ENCODE results near the gene NRG3.

DNA sequence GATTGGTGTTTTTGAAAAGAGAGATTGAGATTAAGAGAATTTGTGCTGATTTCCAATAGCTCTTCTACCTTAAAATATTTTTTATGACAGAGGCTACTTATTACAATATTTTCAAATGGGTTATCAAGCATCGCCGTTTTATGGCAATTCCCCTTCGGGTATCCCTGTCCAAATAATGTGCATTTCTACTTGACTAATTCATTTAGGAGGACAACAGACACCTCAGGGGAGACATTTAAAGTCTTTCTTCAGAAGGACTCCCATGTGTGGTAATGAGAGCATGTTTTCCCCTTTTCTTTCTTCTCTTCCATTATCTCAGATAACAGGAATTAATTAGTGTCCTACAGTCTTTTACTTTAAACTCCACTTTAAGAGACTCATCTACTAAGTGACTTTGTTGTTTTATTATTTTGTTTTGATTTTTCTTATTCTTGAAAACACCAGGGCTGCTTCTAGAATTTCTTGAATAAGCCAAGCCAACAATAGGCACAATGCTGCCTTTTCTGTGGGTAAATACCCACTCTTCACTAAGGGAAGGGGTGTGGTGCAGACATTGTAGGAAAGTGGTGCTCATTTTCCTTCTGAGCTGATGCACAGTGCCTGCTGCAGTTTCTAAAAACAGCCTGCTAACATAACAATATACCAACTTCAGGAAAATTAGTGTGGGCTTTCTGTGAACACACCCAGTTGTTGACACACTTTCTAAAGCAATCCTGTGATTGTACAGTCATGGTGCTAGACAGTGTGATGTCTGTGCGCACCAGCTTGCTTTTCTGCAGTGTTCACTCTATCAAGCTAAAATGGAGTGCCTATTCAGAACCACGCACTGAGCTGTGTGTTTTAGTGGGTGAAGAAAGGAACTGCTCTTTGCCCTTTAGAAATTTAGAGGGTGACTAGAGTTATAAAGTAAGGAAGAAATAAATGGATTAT is 597.7 kb downstream of the NRG3 start:
- TF ChIP-seq, protein P1, sequence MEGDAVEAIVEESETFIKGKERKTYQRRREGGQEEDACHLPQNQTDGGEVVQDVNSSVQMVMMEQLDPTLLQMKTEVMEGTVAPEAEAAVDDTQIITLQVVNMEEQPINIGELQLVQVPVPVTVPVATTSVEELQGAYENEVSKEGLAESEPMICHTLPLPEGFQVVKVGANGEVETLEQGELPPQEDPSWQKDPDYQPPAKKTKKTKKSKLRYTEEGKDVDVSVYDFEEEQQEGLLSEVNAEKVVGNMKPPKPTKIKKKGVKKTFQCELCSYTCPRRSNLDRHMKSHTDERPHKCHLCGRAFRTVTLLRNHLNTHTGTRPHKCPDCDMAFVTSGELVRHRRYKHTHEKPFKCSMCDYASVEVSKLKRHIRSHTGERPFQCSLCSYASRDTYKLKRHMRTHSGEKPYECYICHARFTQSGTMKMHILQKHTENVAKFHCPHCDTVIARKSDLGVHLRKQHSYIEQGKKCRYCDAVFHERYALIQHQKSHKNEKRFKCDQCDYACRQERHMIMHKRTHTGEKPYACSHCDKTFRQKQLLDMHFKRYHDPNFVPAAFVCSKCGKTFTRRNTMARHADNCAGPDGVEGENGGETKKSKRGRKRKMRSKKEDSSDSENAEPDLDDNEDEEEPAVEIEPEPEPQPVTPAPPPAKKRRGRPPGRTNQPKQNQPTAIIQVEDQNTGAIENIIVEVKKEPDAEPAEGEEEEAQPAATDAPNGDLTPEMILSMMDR (IDR thresholded peaks at IDR 0.05): no peak
- no peak for TF ChIP-seq EZH2 (IDR thresholded peaks at IDR 0.05; ENCODE audit: borderline replicate concordance, insufficient read depth, low read depth, low read length, poor library complexity, severe bottlenecking)
